Activated naive CD8-positive, alpha-beta T cell (primary cell): Measurements from ENCODE around the gene CLEC4E.
"Not testable (repeated sequence)": the region's sequence is repeated elsewhere in the genome, so short reads cannot be mapped to it uniquely, and the experiment has no call there.

ENCODE experiments used
- H3K27ac Mint-ChIP-seq: one replicate; pipeline ENCODE4 v1.8.0; 2021; ENCODE audit warnings: mixed read lengths
- H3K27me3 Mint-ChIP-seq: one replicate; pipeline ENCODE4 v1.8.0; 2021; ENCODE audit warnings: mixed read lengths
- H3K36me3 Mint-ChIP-seq: one replicate; pipeline ENCODE4 v1.8.0; 2021; ENCODE audit warnings: mixed read lengths
- H3K4me1 Mint-ChIP-seq: one replicate; pipeline ENCODE4 v1.8.0; 2021; ENCODE audit warnings: low read depth, mixed read lengths
- H3K4me3 Mint-ChIP-seq: one replicate; pipeline ENCODE4 v1.8.0; 2021; ENCODE audit warnings: mild to moderate bottlenecking, mixed read lengths
- H3K9me3 Mint-ChIP-seq: one replicate; pipeline ENCODE4 v1.8.0; 2021; ENCODE audit warnings: low read depth, mixed read lengths

CLEC4E gene

DNA sequence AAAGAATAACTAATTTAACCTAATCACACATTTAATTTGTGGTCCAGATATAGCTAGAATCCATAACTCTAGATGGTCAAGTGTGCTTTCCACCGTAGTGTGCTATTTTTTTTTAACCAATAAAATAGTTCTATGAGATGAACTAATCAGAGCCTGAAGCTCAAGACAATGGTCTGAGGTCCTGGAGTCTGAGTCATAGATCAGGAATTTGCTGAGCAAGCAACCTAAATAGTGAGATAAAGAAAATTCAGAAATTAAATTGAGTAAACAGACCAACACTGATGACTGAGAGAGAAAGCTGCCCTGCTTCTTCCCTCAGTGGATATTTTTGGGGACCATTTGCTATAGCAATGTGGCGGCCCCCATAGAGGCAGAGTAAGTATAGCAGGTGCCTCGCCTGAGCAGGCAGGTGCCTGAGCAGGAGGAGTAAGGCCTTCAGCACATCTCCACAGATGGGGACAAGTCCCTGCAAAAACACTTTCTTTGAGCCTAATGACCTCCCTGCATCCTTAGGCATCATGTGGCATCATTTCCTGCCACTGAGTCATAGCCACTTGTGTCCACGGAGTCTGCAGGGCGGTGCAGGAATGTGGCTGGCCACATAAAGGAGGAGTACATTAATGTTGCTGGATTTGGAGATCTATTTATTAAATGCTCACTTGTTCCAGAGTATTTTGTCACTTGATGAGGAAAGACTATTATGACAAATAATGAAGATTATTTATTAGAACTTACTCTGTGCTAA lies 13.9 kb upstream of the CLEC4E start:
- H3K4me1 Mint-ChIP-seq = no peaks in the 10 kb centered on the region
- no peak overlapping the region for H3K27ac Mint-ChIP-seq
- no peak overlapping the region for H3K4me3 Mint-ChIP-seq
- H3K27me3 Mint-ChIP-seq = no peaks in the 10 kb centered on the region
- H3K9me3 Mint-ChIP-seq = no peaks in the 10 kb centered on the region
- H3K36me3 Mint-ChIP-seq = no peaks in the 10 kb centered on the region

DNA sequence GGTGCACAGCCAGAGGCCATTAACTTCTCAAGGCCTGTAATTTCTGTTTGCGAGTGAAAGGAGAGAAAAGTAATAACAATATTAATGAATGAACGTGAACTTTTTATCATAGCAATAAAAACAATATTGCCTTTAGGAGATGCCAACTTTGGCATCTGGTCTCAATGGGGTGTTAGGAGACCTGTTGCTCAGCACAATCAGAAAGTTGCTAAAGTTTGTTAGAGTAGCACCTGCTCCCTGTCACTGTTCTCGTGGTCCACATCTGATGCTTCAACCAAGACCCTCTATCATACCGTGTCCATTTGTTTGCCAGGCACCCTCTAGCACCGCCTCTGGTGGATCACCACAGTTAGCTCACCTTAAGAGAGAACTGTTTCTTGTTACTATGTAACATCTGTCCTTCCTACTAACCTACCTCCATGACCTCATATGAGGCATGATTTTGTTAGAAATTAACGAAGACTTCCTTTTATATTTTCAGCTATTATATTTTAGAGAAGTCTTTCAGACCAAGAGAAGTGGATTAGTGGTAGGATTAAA lies 12.5 kb upstream of the CLEC4E start:
- Mint-ChIP-seq H3K9me3 (no peaks in the 10 kb centered on the region), H3K27me3 (no peaks in the 10 kb centered on the region), H3K4me1 (no peaks in the 10 kb centered on the region), H3K36me3 (no peaks in the 10 kb centered on the region), H3K4me3 (no peak overlapping the region), H3K27ac (no peak overlapping the region)

DNA sequence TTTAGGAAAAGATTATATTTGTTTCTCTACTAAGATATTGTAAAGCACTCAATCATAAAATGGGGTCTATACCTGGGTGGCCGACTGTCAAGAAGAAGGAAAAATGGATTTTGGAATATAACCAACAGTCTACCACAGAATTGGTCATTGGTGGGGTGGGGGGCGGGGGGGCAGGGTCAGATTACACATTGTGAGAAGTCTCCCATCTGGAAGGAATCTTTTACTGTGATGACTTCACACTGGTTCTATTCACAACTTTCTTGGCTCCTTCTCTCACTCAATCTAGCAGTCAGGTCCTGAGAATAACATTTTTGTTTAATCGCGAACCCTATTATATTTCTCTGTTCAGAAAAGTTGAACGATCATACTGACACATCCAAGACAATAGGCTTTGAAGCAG lies 8.7 kb upstream of the CLEC4E start:
- Mint-ChIP-seq H3K9me3 (no peaks in the 10 kb centered on the region), H3K4me3 (no peak overlapping the region), H3K4me1 (peaks cover 3% of the 10 kb centered on the region), H3K27ac (no peak overlapping the region), H3K27me3 (peaks cover 1% of the 10 kb centered on the region), H3K36me3 (no peaks in the 10 kb centered on the region)

DNA sequence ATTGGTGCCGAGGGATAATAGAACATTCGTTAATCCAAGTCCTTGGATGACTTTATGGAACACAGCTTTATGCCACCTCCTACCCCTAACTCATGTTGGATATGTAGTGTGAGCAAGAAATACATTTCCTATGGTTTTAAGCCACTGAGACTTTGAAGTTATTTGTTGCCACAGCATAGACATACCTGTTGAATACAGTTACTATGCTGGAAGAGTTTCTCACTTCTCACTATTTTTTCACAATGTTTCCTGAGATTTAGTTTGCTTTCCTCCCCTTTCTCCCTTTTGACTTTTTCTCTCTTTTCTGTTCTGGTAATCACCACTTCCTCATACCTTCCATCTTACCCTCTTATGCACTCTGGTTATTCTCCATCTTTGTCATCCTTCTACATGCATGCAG lies 7.5 kb upstream of the CLEC4E start:
- Mint-ChIP-seq H3K9me3 (no peaks in the 10 kb centered on the region), H3K4me1 (peaks cover 5% of the 10 kb centered on the region), H3K27me3 (peaks cover 4% of the 10 kb centered on the region), H3K4me3 (no peak overlapping the region), H3K27ac (no peak overlapping the region), H3K36me3 (no peaks in the 10 kb centered on the region)

DNA sequence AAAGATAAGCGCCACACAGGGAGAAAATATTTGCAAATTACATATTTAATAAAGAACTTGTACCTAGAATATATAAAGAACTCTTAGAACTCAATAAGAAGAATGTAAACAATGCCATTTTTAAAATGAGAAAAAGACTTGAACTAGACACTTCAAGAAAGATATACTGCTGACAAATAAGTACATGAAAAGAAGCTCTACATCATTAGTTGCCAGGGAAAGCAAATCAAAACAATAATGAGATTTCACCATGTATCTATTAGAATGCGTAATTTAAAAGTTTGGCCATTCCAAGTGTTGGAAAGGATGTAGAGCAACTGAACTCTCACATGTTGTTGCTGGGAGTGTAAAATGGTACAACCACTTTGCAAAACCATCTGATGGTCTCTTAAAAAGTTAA lies 6.9 kb upstream of the CLEC4E start:
- Mint-ChIP-seq H3K9me3 (no peaks in the 10 kb centered on the region), H3K4me3 (no peak overlapping the region), H3K4me1 (peaks cover 5% of the 10 kb centered on the region), H3K36me3 (no peaks in the 10 kb centered on the region), H3K27ac (no peak overlapping the region), H3K27me3 (peaks cover 4% of the 10 kb centered on the region)

DNA sequence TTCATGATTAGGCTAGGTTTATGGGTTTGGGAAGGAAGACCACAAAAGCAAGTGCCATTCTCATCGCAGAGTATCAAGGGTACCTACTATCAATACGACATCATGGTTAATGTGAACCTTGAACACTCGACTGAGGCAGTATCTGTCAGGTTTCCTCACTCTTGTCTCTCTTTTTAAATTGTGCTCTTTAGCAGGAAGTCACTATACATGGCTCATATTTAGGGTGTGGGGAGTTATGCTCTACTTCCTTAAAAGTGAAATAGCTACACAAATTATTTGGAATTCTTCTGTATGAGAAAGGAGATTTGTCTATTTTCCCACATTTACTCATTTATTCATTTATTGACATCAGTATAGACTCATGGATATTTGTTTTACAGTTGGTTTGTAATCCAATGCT lies 5.9 kb upstream of the CLEC4E start:
- peaks cover 6% of the 10 kb centered on the region for H3K27me3 Mint-ChIP-seq
- H3K27ac Mint-ChIP-seq = no peak overlapping the region
- no peak overlapping the region for H3K4me3 Mint-ChIP-seq
- no peaks in the 10 kb centered on the region for H3K36me3 Mint-ChIP-seq
- H3K9me3 Mint-ChIP-seq = no peaks in the 10 kb centered on the region
- H3K4me1 Mint-ChIP-seq = peaks cover 7% of the 10 kb centered on the region

DNA sequence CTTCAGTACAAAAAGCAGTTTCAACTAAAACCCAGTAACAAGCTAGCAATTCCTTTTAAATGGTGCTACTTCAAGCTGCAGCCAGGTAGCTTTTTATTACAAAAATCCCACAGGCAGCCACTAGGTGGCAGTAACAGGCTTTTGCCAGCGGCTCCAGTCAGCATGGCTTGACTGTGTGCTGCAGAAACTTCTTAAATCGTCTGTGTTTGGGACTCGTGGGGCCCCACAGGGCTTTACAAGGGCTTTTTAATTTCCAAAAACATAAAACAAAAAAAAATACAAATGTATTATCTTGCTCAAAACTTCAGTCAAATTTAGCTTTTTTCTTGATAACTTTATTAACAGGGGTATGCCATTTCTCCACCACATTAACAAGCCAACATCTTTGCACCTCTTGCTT lies 3.6 kb upstream of the CLEC4E start:
- Mint-ChIP-seq H3K9me3 (no peaks in the 10 kb centered on the region), H3K27ac (no peak overlapping the region), H3K4me3 (no peak overlapping the region), H3K36me3 (no peaks in the 10 kb centered on the region), H3K4me1 (peaks cover 8% of the 10 kb centered on the region), H3K27me3 (peaks cover 14% of the 10 kb centered on the region)

DNA sequence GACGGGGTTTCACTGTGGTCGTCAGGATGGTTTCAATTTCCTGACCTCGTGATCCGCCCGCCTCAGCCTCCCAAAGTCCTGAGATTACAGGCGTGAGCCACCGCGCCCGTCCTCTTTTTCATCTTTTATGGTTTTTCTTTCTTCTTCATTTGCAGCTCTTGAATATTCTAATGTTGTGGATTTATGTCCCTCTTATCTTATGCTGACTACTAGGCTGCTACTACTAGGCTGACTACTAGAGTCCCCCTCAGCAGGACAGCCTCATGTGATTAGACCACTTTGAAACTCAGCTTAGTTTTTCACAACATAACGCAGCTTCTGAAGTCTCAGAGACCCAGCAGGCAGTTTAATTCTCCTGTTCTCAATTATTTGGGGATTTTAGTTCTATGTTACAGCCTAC lies 857 bp upstream of the CLEC4E start:
- Mint-ChIP-seq H3K27ac (no peak overlapping the region), H3K27me3 (peaks cover 17% of the 10 kb centered on the region), H3K4me1 (peaks cover 8% of the 10 kb centered on the region), H3K36me3 (no peaks in the 10 kb centered on the region), H3K9me3 (no peaks in the 10 kb centered on the region), H3K4me3 (no peak overlapping the region)

DNA sequence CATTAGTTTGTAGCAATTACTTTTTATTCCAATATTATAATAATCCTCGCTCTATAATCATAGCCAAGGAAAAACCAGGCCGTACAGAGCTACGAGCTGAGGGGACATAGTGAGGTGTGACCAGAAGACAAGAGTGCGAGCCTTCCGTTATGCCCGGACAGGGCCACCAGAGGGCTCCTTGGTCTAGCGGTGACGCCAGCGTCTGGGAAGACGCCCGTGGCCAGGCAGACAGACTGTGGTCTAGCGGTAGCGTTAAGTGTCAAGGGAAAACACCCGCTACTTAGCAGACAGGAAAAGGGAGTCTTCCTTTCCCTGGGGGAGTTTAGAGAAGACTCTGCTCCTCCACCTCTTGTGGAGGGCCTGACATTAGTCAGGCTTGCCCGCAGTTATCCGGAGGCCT lies 2.9 kb downstream of the CLEC4E start:
- H3K27ac Mint-ChIP-seq, H3K4me1 Mint-ChIP-seq, H3K9me3 Mint-ChIP-seq, H3K4me3 Mint-ChIP-seq, H3K36me3 Mint-ChIP-seq: not testable (repeated sequence)
- H3K27me3 Mint-ChIP-seq = peaks cover 18% of the 10 kb centered on the region

DNA sequence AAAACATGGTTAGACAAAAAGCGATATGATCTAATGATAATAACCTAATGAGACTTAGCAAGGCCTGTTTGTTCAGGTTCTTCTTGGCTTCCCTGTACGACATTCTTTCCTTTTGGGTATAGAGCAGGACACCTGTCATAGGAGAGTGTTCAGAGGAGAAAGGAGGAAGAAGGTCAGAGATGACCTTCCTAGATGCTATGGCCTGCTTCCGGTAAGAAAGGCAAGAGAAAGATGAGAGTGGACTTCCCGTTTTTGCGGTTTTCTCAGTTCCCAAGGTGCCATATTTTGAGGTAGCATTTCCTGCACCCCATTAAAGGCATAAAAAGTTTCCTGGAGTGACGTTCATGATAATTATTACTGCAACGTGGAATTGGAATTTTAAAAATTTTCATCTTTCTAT lies 8.7 kb downstream of the CLEC4E start:
- no peak overlapping the region for H3K4me3 Mint-ChIP-seq
- H3K27ac Mint-ChIP-seq = no peak overlapping the region
- H3K4me1 Mint-ChIP-seq = no peaks in the 10 kb centered on the region
- H3K9me3 Mint-ChIP-seq = no peaks in the 10 kb centered on the region
- no peaks in the 10 kb centered on the region for H3K36me3 Mint-ChIP-seq
- H3K27me3 Mint-ChIP-seq = peaks cover 19% of the 10 kb centered on the region

DNA sequence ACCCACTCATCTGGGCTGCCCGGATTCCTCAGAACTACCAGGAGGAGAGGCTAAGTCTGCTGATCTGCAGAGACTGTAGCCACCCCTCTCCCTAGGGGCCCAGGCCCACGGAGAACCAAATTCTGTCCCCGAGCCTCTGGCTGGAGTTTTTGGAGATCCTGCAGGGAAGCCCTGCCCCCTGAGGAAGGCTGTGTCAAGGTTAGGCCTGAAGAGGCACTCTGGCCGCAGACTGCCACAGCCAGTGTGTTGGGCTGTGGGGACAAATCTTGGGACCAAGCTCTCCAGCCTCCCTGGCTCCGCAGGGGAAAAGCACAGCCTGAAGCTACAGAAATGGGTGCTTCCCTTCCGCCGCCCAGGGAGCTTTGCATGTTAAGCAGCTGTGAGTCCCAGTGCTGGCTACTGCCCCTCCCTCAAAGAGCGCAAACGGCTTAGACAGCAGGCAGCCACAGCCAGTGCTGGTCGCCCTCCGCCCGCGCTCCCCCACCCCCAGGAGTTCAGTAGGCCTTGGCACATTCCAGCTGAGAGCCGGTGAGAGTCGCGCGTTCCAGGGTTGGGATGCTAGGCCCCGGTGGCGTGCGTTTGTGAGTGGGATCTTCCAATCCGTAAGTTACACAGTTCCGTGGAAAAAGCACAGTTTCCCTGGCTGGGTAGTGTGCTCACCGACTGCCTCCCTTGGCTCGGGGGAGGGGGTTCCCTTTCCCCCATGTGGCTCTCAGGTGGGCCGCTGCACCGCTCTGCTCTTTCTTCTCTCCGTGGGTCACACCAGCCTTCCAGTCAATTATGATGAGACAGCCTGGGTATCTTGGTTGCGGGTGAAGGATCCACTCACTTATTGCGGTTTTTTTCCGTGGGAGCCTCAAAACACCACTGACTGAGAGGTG lies 13.2 kb downstream of the CLEC4E start:
- H3K4me3 Mint-ChIP-seq = no peak overlapping the region
- no peaks in the 10 kb centered on the region for H3K4me1 Mint-ChIP-seq
- H3K9me3 Mint-ChIP-seq = peaks cover 9% of the 10 kb centered on the region
- no peak overlapping the region for H3K27ac Mint-ChIP-seq
- peaks cover 7% of the 10 kb centered on the region for H3K36me3 Mint-ChIP-seq
- H3K27me3 Mint-ChIP-seq = peaks cover 16% of the 10 kb centered on the region

DNA sequence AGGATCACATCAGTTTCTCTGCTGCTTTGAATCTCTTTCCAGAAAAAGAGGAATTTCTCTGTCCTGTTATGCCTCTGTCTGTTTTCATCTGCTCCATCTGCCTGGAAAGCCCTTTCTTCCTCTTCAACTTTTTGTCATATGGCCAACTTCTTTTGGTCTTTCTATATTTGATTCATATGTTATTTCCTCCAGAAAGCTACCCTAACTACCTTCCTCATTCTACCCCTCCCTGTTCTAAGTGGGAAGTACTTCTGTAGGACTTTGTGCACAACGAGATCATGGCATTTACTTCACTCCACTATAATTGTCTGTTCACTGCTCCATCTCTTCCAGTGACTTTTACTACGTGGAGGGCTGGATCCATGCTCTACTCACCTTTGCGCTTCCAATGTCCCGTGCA lies 21.5 kb downstream of the CLEC4E start:
- no peak overlapping the region for H3K4me3 Mint-ChIP-seq
- H3K27ac Mint-ChIP-seq = no peak overlapping the region
- peaks cover under 1% of the 10 kb centered on the region for H3K9me3 Mint-ChIP-seq
- H3K36me3 Mint-ChIP-seq = no peaks in the 10 kb centered on the region
- H3K4me1 Mint-ChIP-seq = no peaks in the 10 kb centered on the region
- peaks cover 17% of the 10 kb centered on the region for H3K27me3 Mint-ChIP-seq

DNA sequence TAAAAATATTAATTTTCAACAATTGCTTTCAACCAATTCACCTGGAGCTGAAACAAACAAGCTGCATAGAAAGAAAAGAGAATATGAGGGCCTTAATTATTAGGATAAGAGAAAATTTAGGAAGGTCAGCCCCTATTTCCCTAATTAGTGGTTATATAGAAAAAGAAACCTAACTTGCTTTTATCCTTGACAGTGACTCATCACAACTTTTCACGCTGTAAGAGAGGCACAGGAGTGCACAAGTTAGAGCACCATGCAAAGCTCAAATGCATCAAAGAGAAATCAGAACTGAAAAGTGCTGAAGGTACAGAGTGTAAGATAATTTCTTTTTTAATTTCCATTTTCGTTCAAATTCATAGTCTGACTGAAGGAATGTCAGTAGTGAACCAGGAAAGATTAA lies 22.7 kb downstream of the CLEC4E start:
- Mint-ChIP-seq H3K4me1 (peaks cover 4% of the 10 kb centered on the region), H3K9me3 (no peaks in the 10 kb centered on the region), H3K36me3 (no peaks in the 10 kb centered on the region), H3K27ac (no peak overlapping the region), H3K27me3 (peaks cover 21% of the 10 kb centered on the region), H3K4me3 (no peak overlapping the region)

DNA sequence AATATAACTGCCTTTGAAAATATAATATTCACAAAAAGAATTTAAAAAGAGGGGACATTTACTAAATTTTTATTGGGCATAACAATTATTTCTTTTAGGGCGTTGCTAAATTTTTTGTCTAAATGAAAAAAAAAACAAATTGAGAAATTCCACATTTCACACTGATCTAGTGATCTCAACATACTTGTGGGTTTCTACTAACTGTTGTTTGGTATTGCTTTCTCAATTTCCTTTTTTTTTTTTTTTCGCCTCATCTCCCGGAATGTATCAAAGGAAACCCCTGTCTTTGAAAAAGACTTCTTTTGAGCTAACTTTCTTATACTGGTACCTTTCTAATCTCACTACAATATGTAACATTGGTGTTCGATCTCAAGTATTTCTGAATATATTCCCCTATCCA lies 27.4 kb downstream of the CLEC4E start, which contains the start of gene CLEC4D:
CLEC4D (plus strand) TSS at position 248 of the 400 bp plus-strand sequence. CDS start 230 bp downstream, outside the sequence.
- Mint-ChIP-seq H3K4me3 (no peak within 1 kb of the TSS), H3K4me1 (peaks cover 4% of the 10 kb centered on the region), H3K27me3 (peaks cover 14% of the 10 kb centered on the region), H3K27ac (no peak within 1 kb of the TSS), H3K9me3 (no peaks in the 10 kb centered on the region), H3K36me3 (no peaks in the 10 kb centered on the region)
